H1 (cell line): ENCODE results near the gene ACP4.
"Not testable (repeated sequence)": the region's sequence is repeated elsewhere in the genome, so short reads cannot be mapped to it uniquely, and the experiment has no call there.

Experiments
- CTCF ChIP-seq, 3 experiments: IDR thresholded peaks; 1 replicate in 2 of 3; 2 replicates in 1 of 3; pipeline versions ENCODE4 v1.5.1 to v1.6.1; 2011; ENCODE audit warnings: low read length in 3 of 3, mild to moderate bottlenecking in 3 of 3, inconsistent platforms in 2 of 3, low read depth in 1 of 3, moderate library complexity in 1 of 3; ENCODE audit not compliant: insufficient read depth in 1 of 3; ENCODE audit errors: control extremely low read depth in 1 of 3
- E2F6 ChIP-seq: IDR thresholded peaks from 2 replicates; pipeline ENCODE4 v1.6.1; 2012; ENCODE audit warnings: inconsistent platforms
- TCF12 ChIP-seq: IDR thresholded peaks from 2 replicates; pipeline ENCODE4 v1.6.1; 2011; ENCODE audit warnings: low read depth, mild to moderate bottlenecking, low read length

GRCh38 chr19:50773454-50773853 is 16.8 kb upstream of the ACP4 start:
- TF ChIP-seq CTCF (IDR thresholded peaks at IDR 0.05; ENCODE audit: control extremely low read depth in 1 of 3, insufficient read depth in 1 of 3, low read depth in 1 of 3, low read length in 3 of 3); TCF12; E2F6: not testable (repeated sequence)
